Uterus (tissue), 2 donors: ENCODE data around the gene TACR1.

ENCODE experiments used
- CTCF ChIP-seq, 4 experiments: fragments of 200-600 bp in 2 of 4; fragments of 450-650 bp in 2 of 4; sonication (generic) in 2 of 4; IDR thresholded peaks; one replicate each; pipeline ENCODE4 v1.5.1; 2016 to 2019; ENCODE audit warnings: antibody characterized with exemption in 4 of 4, mild to moderate bottlenecking in 2 of 4, moderate library complexity in 1 of 4
- POLR2A ChIP-seq, 2 donors: fragments of 450-650 bp; IDR thresholded peaks; one replicate each; pipeline ENCODE4 v1.6.1; 2016; ENCODE audit warnings: antibody characterized with exemption in 2 of 2, mild to moderate bottlenecking in 1 of 2, moderate library complexity in 1 of 2

- TF ChIP-seq CTCF (IDR thresholded peaks at IDR 0.05) (no peak), POLR2A (IDR thresholded peaks at IDR 0.05) (no peak)
These were observed 43.9 kb upstream of the TACR1 start for GRCh38 chr2:75243219-75243618.
